Astrocyte (in vitro differentiated cells and primary cell): ENCODE results near the gene ST6GALNAC5. TPM values are rescaled to one million over a fixed set of nuclear protein-coding genes. Genes with fewer than 3 reads are reported as not detected.

Experiments
- DNase-seq: peaks from one replicate; pipeline ENCODE4 v3.0.0-alpha.2; 2010; ENCODE audit warnings: low read depth
- FAIRE-seq: peaks from 2 replicates; lab custom pipeline; 2011; peaks lifted over from hg19 to GRCh38; lab: Jason Lieb, UNC
- H2AFZ ChIP-seq: 2 replicates; pipeline ENCODE4 v1.6.0; 2012; ENCODE audit warnings: low read depth, low read length, inconsistent platforms
- H3K27ac ChIP-seq: 2 replicates; pipeline ENCODE4 v1.5.1; 2011; ENCODE audit warnings: low read depth, low read length, inconsistent platforms
- H3K27me3 ChIP-seq: 2 replicates; pipeline ENCODE4 v1.6.0; 2011; ENCODE audit warnings: low read length, inconsistent platforms; ENCODE audit not compliant: insufficient read depth
- H3K36me3 ChIP-seq: 2 replicates; pipeline ENCODE4 v1.5.1; 2011; ENCODE audit warnings: low read length, inconsistent platforms; ENCODE audit not compliant: insufficient read depth
- H3K4me1 ChIP-seq: 2 replicates; pipeline ENCODE4 v1.5.1; 2011; ENCODE audit warnings: low read length, inconsistent platforms; ENCODE audit not compliant: insufficient read depth
- H3K4me2 ChIP-seq: 2 replicates; pipeline ENCODE4 v1.6.0; 2012; ENCODE audit warnings: low read length, inconsistent platforms
- H3K4me3 ChIP-seq: 2 replicates; pipeline ENCODE4 v1.5.1; 2011; ENCODE audit warnings: low read depth, mild to moderate bottlenecking, low read length, inconsistent platforms; ENCODE audit not compliant: insufficient read depth
- H3K79me2 ChIP-seq: 2 replicates; pipeline ENCODE4 v1.6.0; 2012; ENCODE audit warnings: mild to moderate bottlenecking, low read length, inconsistent platforms; ENCODE audit not compliant: insufficient read depth
- H3K9ac ChIP-seq: 2 replicates; pipeline ENCODE4 v1.6.0; 2012; ENCODE audit warnings: mild to moderate bottlenecking, low read length, inconsistent platforms
- H3K9me3 ChIP-seq: 2 replicates; pipeline ENCODE4 v1.5.1; 2012; ENCODE audit warnings: low read depth, mild to moderate bottlenecking, low read length, inconsistent platforms; ENCODE audit not compliant: insufficient read depth
- H4K20me1 ChIP-seq: 2 replicates; pipeline ENCODE4 v1.6.0; 2012; ENCODE audit warnings: low read length, inconsistent platforms; ENCODE audit not compliant: insufficient read depth
- H3K27ac Mint-ChIP-seq: one replicate; pipeline ENCODE4 v1.8.0; 2021; ENCODE audit warnings: mild to moderate bottlenecking, mixed read lengths; ENCODE audit not compliant: unreplicated experiment
- H3K27me3 Mint-ChIP-seq: one replicate; pipeline ENCODE4 v1.8.0; 2021; ENCODE audit warnings: low read depth, mixed read lengths; ENCODE audit not compliant: unreplicated experiment
- H3K36me3 Mint-ChIP-seq: one replicate; pipeline ENCODE4 v1.8.0; 2021; ENCODE audit warnings: low read depth, mixed read lengths; ENCODE audit not compliant: unreplicated experiment
- H3K4me1 Mint-ChIP-seq: one replicate; pipeline ENCODE4 v1.8.0; 2021; ENCODE audit warnings: low read depth, mixed read lengths; ENCODE audit not compliant: unreplicated experiment
- H3K4me3 Mint-ChIP-seq: one replicate; pipeline ENCODE4 v1.8.0; 2021; ENCODE audit warnings: mild to moderate bottlenecking, moderate library complexity, mixed read lengths; ENCODE audit not compliant: unreplicated experiment
- H3K9me3 Mint-ChIP-seq: one replicate; pipeline ENCODE4 v1.8.0; 2021; ENCODE audit warnings: mild to moderate bottlenecking, mixed read lengths; ENCODE audit not compliant: unreplicated experiment
- EZH2 ChIP-seq: IDR thresholded peaks from 2 replicates; pipeline ENCODE4 v1.6.1; 2012; ENCODE audit warnings: mild to moderate bottlenecking, low read length, inconsistent platforms; ENCODE audit not compliant: insufficient read depth
- total RNA-seq: library from RNA; stranded (reverse); gene quantifications from 2 replicates; pipeline ENCODE4 v1.2.1, GENCODE V29; 2021
- TF ChIP-seq, protein P1 (sequence below): IDR thresholded peaks from 2 replicates; pipeline ENCODE4 v1.5.1; 2011; ENCODE audit warnings: low read depth, mild to moderate bottlenecking, inconsistent platforms, low read length, moderate library complexity; ENCODE audit not compliant: insufficient read depth

ST6GALNAC5 gene
- total RNA-seq, 1 donor from 2014 or later = 1.3 TPM

DNA sequence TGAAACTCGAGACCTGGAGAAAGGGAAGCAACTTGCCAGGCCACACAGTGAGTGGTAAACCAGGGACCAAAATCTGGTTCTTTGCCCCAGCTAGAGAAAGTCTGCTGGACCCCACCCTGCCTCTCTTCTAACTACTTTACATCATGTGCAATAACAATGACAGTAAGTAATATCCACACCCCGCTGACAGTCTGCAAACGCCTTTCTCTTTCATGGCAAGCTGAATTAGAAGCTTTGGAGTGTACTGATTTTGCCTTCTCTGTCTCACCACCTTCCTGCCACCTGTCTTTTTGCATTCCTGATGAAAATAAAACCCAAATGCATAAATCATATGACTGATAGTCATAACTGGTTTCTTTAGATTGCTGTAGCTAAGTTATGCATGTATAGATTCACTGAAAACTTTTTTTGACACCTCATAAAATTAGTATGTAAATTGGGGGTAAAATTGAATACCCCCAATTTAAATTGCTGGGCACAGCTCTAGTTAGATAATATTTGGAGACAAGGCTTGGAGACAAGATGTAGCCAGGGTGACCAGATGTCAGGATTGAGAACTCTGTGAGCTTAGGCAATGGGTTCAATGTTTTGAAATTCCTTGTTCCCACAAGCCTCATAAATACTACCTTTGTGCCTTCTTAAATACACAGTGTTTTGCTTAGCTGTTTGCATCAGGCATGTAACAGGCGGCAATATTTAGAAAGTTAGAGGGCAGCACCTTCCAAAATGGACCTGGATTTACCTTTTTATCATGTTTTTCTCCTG lies 73.5 kb downstream of the ST6GALNAC5 start:
- FAIRE-seq = no peak
- Histone ChIP-seq H3K9ac (no peak overlapping the region), H3K4me2 (no peak overlapping the region), H3K4me1 (no peaks in the 10 kb centered on the region), H3K36me3 (no peaks in the 10 kb centered on the region), H4K20me1 (no peaks in the 10 kb centered on the region), H3K9me3 (no peaks in the 10 kb centered on the region), H3K4me3 (no peak overlapping the region), H3K27ac (no peak overlapping the region), H3K79me2 (no peaks in the 10 kb centered on the region), H3K27me3 (no peaks in the 10 kb centered on the region), H2AFZ (no peak overlapping the region)
- Mint-ChIP-seq H3K4me3 (no peak overlapping the region), H3K27me3 (peaks cover 12% of the 10 kb centered on the region), H3K9me3 (peaks cover 1% of the 10 kb centered on the region), H3K27ac (no peak overlapping the region), H3K4me1 (peaks cover 20% of the 10 kb centered on the region), H3K36me3 (no peaks in the 10 kb centered on the region)
- TF ChIP-seq, protein P1, sequence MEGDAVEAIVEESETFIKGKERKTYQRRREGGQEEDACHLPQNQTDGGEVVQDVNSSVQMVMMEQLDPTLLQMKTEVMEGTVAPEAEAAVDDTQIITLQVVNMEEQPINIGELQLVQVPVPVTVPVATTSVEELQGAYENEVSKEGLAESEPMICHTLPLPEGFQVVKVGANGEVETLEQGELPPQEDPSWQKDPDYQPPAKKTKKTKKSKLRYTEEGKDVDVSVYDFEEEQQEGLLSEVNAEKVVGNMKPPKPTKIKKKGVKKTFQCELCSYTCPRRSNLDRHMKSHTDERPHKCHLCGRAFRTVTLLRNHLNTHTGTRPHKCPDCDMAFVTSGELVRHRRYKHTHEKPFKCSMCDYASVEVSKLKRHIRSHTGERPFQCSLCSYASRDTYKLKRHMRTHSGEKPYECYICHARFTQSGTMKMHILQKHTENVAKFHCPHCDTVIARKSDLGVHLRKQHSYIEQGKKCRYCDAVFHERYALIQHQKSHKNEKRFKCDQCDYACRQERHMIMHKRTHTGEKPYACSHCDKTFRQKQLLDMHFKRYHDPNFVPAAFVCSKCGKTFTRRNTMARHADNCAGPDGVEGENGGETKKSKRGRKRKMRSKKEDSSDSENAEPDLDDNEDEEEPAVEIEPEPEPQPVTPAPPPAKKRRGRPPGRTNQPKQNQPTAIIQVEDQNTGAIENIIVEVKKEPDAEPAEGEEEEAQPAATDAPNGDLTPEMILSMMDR = no peak
- no peak for TF ChIP-seq EZH2
- no peak for DNase-seq

DNA sequence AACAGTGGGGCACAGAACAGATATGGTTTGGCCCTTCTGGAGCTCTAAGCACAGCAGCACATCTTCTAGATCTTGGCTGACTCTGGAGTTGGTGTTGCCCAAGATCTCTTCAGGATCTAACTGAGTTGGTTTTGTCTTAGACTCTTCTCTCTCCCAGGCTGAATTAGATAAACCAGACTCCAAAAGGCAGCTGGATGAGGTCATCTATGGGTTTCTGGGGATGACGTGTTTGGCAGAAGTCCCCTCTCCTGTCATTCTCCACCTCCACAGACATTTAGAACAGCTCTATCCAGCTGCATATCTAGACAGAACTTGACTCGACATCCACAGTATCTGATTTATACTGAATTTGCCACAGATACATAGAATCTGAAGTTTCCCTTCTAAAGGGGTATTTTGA lies 75.3 kb downstream of the ST6GALNAC5 start:
- Histone ChIP-seq H3K27me3 (no peaks in the 10 kb centered on the region), H4K20me1 (no peaks in the 10 kb centered on the region), H3K4me1 (no peaks in the 10 kb centered on the region), H3K79me2 (no peaks in the 10 kb centered on the region), H3K4me3 (no peak overlapping the region), H3K36me3 (no peaks in the 10 kb centered on the region), H3K9ac (no peak overlapping the region), H3K9me3 (no peaks in the 10 kb centered on the region), H2AFZ (no peak overlapping the region), H3K4me2 (no peak overlapping the region), H3K27ac (no peak overlapping the region)
- Mint-ChIP-seq H3K4me3 (no peak overlapping the region), H3K4me1 (peaks cover 20% of the 10 kb centered on the region), H3K27me3 (peaks cover 10% of the 10 kb centered on the region), H3K9me3 (peaks cover 1% of the 10 kb centered on the region), H3K27ac (no peak overlapping the region), H3K36me3 (no peaks in the 10 kb centered on the region)
- FAIRE-seq = no peak
- peak; percentile 74 for DNase-seq
- TF ChIP-seq EZH2 = no peak
- TF ChIP-seq, protein P1 = no peak

DNA sequence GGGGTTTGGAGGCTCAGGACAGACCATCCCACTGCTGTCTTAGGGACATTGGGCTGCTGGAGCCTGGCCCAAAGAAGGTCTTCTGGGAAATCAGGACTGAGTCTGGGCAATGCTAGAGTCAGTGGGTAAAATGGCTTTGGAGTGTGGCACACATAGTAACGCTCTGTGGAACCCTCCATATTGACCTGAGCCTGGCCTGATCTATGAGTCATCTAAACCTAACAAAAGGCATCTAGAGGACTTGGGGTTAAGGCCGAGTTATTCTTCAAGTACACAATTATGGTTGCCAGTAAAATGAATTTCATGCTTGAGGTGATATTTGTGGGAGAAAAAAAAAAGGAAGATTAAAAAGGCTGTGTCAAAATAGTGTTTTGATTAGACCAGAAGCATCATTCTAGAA lies 77.7 kb downstream of the ST6GALNAC5 start:
- Histone ChIP-seq H3K9ac (no peak overlapping the region), H3K79me2 (no peaks in the 10 kb centered on the region), H3K27ac (no peak overlapping the region), H3K9me3 (no peaks in the 10 kb centered on the region), H3K4me2 (peak overlapping the region; percentile 2), H3K27me3 (no peaks in the 10 kb centered on the region), H4K20me1 (no peaks in the 10 kb centered on the region), H3K4me3 (no peak overlapping the region), H3K4me1 (peaks cover 2% of the 10 kb centered on the region), H2AFZ (no peak overlapping the region), H3K36me3 (no peaks in the 10 kb centered on the region)
- H3K36me3 Mint-ChIP-seq = no peaks in the 10 kb centered on the region
- H3K4me1 Mint-ChIP-seq = peaks cover 11% of the 10 kb centered on the region
- FAIRE-seq = no peak
- H3K27me3 Mint-ChIP-seq = peaks cover 10% of the 10 kb centered on the region
- peak overlapping the region; percentile 8 for H3K27ac Mint-ChIP-seq
- no peak overlapping the region for H3K4me3 Mint-ChIP-seq
- H3K9me3 Mint-ChIP-seq = peaks cover 1% of the 10 kb centered on the region
- peak; percentile 53 for DNase-seq
- TF ChIP-seq, protein P1 = no peak
- TF ChIP-seq EZH2 = no peak
